Esophagus muscularis mucosa (tissue), 3 donors: ENCODE results near the gene LENG8.

ENCODE experiments used
- EP300 ChIP-seq: sonication (generic); formaldehyde crosslinking; IDR thresholded peaks from one replicate; pipeline ENCODE4 v1.6.1; 2017; ENCODE audit warnings: antibody characterized with exemption
- TF ChIP-seq, protein P1 (sequence below), 3 experiments: fragments of 200-600 bp in 2 of 3; fragments of 450-650 bp in 1 of 3; sonication (generic) in 2 of 3; IDR thresholded peaks; one replicate each; pipeline ENCODE4 v1.5.1; 2017 to 2019; ENCODE audit warnings: antibody characterized with exemption in 3 of 3, mild to moderate bottlenecking in 2 of 3, moderate library complexity in 1 of 3

DNA sequence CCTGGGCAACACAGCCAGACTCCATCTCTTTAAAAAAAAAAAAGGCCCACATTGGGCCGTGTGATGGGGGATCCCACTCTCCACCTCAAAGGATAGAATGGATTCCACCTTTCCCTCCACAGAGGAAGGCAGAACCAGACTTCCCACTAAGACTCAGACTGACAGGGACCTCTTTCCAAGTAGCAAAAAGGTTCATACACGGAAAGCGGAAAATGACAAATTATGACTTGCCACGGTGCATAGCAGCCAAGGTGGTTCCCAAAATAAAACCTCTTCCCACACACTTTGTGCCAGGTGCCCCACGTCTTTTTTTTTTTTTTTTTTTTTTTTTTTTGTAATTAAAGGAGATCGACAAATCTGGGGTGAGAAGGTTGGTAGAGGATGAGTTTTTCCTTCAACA, 48.1 kb upstream of the LENG8 start:
- TF ChIP-seq EP300, result no peak
- TF ChIP-seq, protein P1, sequence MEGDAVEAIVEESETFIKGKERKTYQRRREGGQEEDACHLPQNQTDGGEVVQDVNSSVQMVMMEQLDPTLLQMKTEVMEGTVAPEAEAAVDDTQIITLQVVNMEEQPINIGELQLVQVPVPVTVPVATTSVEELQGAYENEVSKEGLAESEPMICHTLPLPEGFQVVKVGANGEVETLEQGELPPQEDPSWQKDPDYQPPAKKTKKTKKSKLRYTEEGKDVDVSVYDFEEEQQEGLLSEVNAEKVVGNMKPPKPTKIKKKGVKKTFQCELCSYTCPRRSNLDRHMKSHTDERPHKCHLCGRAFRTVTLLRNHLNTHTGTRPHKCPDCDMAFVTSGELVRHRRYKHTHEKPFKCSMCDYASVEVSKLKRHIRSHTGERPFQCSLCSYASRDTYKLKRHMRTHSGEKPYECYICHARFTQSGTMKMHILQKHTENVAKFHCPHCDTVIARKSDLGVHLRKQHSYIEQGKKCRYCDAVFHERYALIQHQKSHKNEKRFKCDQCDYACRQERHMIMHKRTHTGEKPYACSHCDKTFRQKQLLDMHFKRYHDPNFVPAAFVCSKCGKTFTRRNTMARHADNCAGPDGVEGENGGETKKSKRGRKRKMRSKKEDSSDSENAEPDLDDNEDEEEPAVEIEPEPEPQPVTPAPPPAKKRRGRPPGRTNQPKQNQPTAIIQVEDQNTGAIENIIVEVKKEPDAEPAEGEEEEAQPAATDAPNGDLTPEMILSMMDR (IDR thresholded peaks at IDR 0.05), result no peak
